ENCODE measurements around the gene TGDS. TPM values are rescaled to one million over a fixed set of nuclear protein-coding genes. Genes with fewer than 3 reads are reported as not detected.

The TGDS gene
- polyA plus RNA-seq, 3 donors: 20.0 to 23.7 (median 22.7) TPM

Other genes with a start within 250 kb of the TGDS start
- under 1 TPM; 0.11 to 0.44 (median 0.28) TPM for gene DCT, start 116.5 kb downstream of the TGDS start, polyA plus RNA-seq (ENCODE audit: insufficient read length in 3 of 3)
- gene GPR180, start 5.7 kb upstream of the TGDS start, polyA plus RNA-seq (ENCODE audit: insufficient read length in 3 of 3): 1 to 10 TPM; 7.9 to 9.0 (median 8.6) TPM
- under 1 TPM; 0.26 to 0.31 (median 0.30) TPM for gene SOX21, start 116.4 kb upstream of the TGDS start, polyA plus RNA-seq (ENCODE audit: insufficient read length in 3 of 3)